DOHH2 (cell line): ENCODE data around the gene FSTL1.

Source experiments
- EZH2phosphoT487 ChIP-seq: fragments of 200-600 bp; sonication (generic); IDR thresholded peaks from 2 replicates; pipeline ENCODE4 v1.6.1; 2017; ENCODE audit warnings: borderline replicate concordance, mild to moderate bottlenecking, antibody characterized with exemption, low read length, moderate library complexity, mixed read lengths
- TF ChIP-seq, protein P1 (sequence below): fragments of 200-600 bp; sonication (generic); IDR thresholded peaks from one replicate; pipeline ENCODE4 v1.5.1; 2014; ENCODE audit warnings: antibody characterized with exemption, mild to moderate bottlenecking, low read depth, low read length; ENCODE audit not compliant: poor library complexity, severe bottlenecking

DNA sequence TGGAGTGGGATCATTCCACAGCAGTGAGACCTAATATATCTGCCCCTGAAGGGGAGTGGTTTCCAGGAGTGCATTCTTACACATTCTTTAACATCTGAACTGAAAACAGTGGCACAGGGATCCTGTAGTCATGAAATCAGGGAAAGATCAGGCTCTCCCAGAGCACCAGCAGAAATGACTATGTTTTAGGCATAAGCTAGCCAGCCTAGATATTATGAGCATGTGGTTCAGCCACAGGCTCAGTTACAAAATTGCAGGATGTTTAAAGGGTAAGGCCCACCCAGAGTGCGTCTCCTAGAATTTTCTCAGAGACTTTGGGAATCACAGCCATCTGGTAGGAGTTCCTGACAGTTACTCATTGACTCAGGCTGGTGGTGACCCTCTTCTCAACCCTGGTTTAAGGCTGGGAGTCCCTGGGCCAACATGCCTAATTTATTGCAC lies 20.9 kb downstream of the FSTL1 start:
- TF ChIP-seq, protein P1, sequence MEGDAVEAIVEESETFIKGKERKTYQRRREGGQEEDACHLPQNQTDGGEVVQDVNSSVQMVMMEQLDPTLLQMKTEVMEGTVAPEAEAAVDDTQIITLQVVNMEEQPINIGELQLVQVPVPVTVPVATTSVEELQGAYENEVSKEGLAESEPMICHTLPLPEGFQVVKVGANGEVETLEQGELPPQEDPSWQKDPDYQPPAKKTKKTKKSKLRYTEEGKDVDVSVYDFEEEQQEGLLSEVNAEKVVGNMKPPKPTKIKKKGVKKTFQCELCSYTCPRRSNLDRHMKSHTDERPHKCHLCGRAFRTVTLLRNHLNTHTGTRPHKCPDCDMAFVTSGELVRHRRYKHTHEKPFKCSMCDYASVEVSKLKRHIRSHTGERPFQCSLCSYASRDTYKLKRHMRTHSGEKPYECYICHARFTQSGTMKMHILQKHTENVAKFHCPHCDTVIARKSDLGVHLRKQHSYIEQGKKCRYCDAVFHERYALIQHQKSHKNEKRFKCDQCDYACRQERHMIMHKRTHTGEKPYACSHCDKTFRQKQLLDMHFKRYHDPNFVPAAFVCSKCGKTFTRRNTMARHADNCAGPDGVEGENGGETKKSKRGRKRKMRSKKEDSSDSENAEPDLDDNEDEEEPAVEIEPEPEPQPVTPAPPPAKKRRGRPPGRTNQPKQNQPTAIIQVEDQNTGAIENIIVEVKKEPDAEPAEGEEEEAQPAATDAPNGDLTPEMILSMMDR, result no peak
- TF ChIP-seq EZH2phosphoT487, result no peak
